Measurements from ENCODE around the gene VIPR2.

Gene VIPR2

GRCh38 chr7:159119026-159119741 is 25.5 kb downstream of the VIPR2 start:
- 91% methylated on average over 19 of the region's 19 CpGs for WGBS
- Histone ChIP-seq H3K9me3 (ENCODE audit: insufficient read depth, low read depth, low read length) (peaks cover 20% of the 10 kb centered on the region; the same call in 1 of the 2 replicates), H3K9ac (ENCODE audit: low read depth, low read length) (no peak overlapping the region), H3K36me3 (ENCODE audit: insufficient read depth, low read length) (no peaks in the 10 kb centered on the region), H3K27ac (ENCODE audit: low read depth, low read length) (no peak overlapping the region), H3K4me3 (ENCODE audit: low read length) (no peak overlapping the region), H3K27me3 (ENCODE audit: insufficient read depth, low read length) (no peaks in the 10 kb centered on the region), H3K4me1 (ENCODE audit: insufficient read depth, low read length) (peaks cover 1% of the 10 kb centered on the region; the same call in 1 of the 2 replicates)

GRCh38 chr7:159118623-159119022 is 26.0 kb downstream of the VIPR2 start:
- H3K4me1 ChIP-seq (ENCODE audit: insufficient read depth, low read length): peaks cover 7% of the 10 kb centered on the region; the same call in 1 of the 2 replicates
- no peak overlapping the region for H3K9ac ChIP-seq (ENCODE audit: low read depth, low read length)
- WGBS: 88% methylated on average over 10 of the region's 10 CpGs
- no peak overlapping the region for H3K4me3 ChIP-seq (ENCODE audit: low read length)
- no peak overlapping the region for H3K27ac ChIP-seq (ENCODE audit: low read depth, low read length)
- no peaks in the 10 kb centered on the region for H3K36me3 ChIP-seq (ENCODE audit: insufficient read depth, low read length)
- peaks cover 19% of the 10 kb centered on the region; the same call in 1 of the 2 replicates for H3K9me3 ChIP-seq (ENCODE audit: insufficient read depth, low read depth, low read length)
- H3K27me3 ChIP-seq (ENCODE audit: insufficient read depth, low read length): no peaks in the 10 kb centered on the region

GRCh38 chr7:159118197-159118595 is 26.5 kb downstream of the VIPR2 start:
- no peak overlapping the region for H3K4me3 ChIP-seq (ENCODE audit: low read length)
- WGBS: 86% methylated on average over 13 of the region's 13 CpGs
- H3K36me3 ChIP-seq (ENCODE audit: insufficient read depth, low read length): no peaks in the 10 kb centered on the region
- no peak overlapping the region for H3K27ac ChIP-seq (ENCODE audit: low read depth, low read length)
- no peak overlapping the region for H3K9ac ChIP-seq (ENCODE audit: low read depth, low read length)
- H3K9me3 ChIP-seq (ENCODE audit: insufficient read depth, low read depth, low read length): peaks cover 16% of the 10 kb centered on the region; the same call in 1 of the 2 replicates
- H3K27me3 ChIP-seq (ENCODE audit: insufficient read depth, low read length): no peaks in the 10 kb centered on the region
- peaks cover 8% of the 10 kb centered on the region; the same call in 1 of the 2 replicates for H3K4me1 ChIP-seq (ENCODE audit: insufficient read depth, low read length)

- no peaks in the 10 kb centered on the region for H3K36me3 ChIP-seq (ENCODE audit: insufficient read depth, low read length)
- WGBS: 82% methylated on average over 17 of the region's 17 CpGs
- H3K27ac ChIP-seq (ENCODE audit: low read depth, low read length): no peak overlapping the region
- no peak overlapping the region for H3K4me3 ChIP-seq (ENCODE audit: low read length)
- peaks cover 8% of the 10 kb centered on the region; the same call in 1 of the 2 replicates for H3K4me1 ChIP-seq (ENCODE audit: insufficient read depth, low read length)
- no peak overlapping the region for H3K9ac ChIP-seq (ENCODE audit: low read depth, low read length)
- H3K9me3 ChIP-seq (ENCODE audit: insufficient read depth, low read depth, low read length): peaks cover 16% of the 10 kb centered on the region; the same call in 1 of the 2 replicates
- no peaks in the 10 kb centered on the region for H3K27me3 ChIP-seq (ENCODE audit: insufficient read depth, low read length)
Observed at GRCh38 chr7:159117366-159118196, 27.1 kb downstream of the VIPR2 start.

GRCh38 chr7:159116581-159117339 is 27.9 kb downstream of the VIPR2 start:
- Histone ChIP-seq H3K4me3 (ENCODE audit: low read length) (no peak overlapping the region), H3K9ac (ENCODE audit: low read depth, low read length) (no peak overlapping the region), H3K27me3 (ENCODE audit: insufficient read depth, low read length) (no peaks in the 10 kb centered on the region), H3K9me3 (ENCODE audit: insufficient read depth, low read depth, low read length) (peaks cover 16% of the 10 kb centered on the region; the same call in 1 of the 2 replicates), H3K4me1 (ENCODE audit: insufficient read depth, low read length) (peaks cover 8% of the 10 kb centered on the region; the same call in 1 of the 2 replicates), H3K27ac (ENCODE audit: low read depth, low read length) (no peak overlapping the region), H3K36me3 (ENCODE audit: insufficient read depth, low read length) (no peaks in the 10 kb centered on the region)
- WGBS: 82% methylated on average over 16 of the region's 16 CpGs

GRCh38 chr7:159115601-159116501 is 28.8 kb downstream of the VIPR2 start:
- WGBS: 77% methylated on average over 19 of the region's 19 CpGs
- H3K27me3 ChIP-seq (ENCODE audit: insufficient read depth, low read length): no peaks in the 10 kb centered on the region
- H3K9ac ChIP-seq (ENCODE audit: low read depth, low read length): no peak overlapping the region; the same call in 1 of the 2 replicates
- no peak overlapping the region for H3K27ac ChIP-seq (ENCODE audit: low read depth, low read length)
- peaks cover 16% of the 10 kb centered on the region; the same call in 1 of the 2 replicates for H3K9me3 ChIP-seq (ENCODE audit: insufficient read depth, low read depth, low read length)
- no peaks in the 10 kb centered on the region for H3K36me3 ChIP-seq (ENCODE audit: insufficient read depth, low read length)
- no peak overlapping the region for H3K4me3 ChIP-seq (ENCODE audit: low read length)
- peaks cover 8% of the 10 kb centered on the region; the same call in 1 of the 2 replicates for H3K4me1 ChIP-seq (ENCODE audit: insufficient read depth, low read length)

- no peak overlapping the region for H3K27ac ChIP-seq (ENCODE audit: low read depth, low read length)
- WGBS: 92% methylated on average over 7 of the region's 7 CpGs
- H3K36me3 ChIP-seq (ENCODE audit: insufficient read depth, low read length): no peaks in the 10 kb centered on the region
- no peaks in the 10 kb centered on the region for H3K27me3 ChIP-seq (ENCODE audit: insufficient read depth, low read length)
- H3K4me1 ChIP-seq (ENCODE audit: insufficient read depth, low read length): peaks cover 8% of the 10 kb centered on the region; the same call in 1 of the 2 replicates
- H3K9ac ChIP-seq (ENCODE audit: low read depth, low read length): no peak overlapping the region
- peaks cover 18% of the 10 kb centered on the region; the same call in 1 of the 2 replicates for H3K9me3 ChIP-seq (ENCODE audit: insufficient read depth, low read depth, low read length)
- no peak overlapping the region for H3K4me3 ChIP-seq (ENCODE audit: low read length)
Observed at GRCh38 chr7:159114981-159115380, 29.7 kb downstream of the VIPR2 start.

GRCh38 chr7:159114096-159114495 is 30.6 kb downstream of the VIPR2 start:
- 63% methylated on average over 7 of the region's 7 CpGs for WGBS
- no peak overlapping the region for H3K9ac ChIP-seq (ENCODE audit: low read depth, low read length)
- H3K36me3 ChIP-seq (ENCODE audit: insufficient read depth, low read length): no peaks in the 10 kb centered on the region
- no peak overlapping the region for H3K27ac ChIP-seq (ENCODE audit: low read depth, low read length)
- no peaks in the 10 kb centered on the region for H3K27me3 ChIP-seq (ENCODE audit: insufficient read depth, low read length)
- H3K4me3 ChIP-seq (ENCODE audit: low read length): no peak overlapping the region
- peaks cover 15% of the 10 kb centered on the region; the same call in 1 of the 2 replicates for H3K9me3 ChIP-seq (ENCODE audit: insufficient read depth, low read depth, low read length)
- H3K4me1 ChIP-seq (ENCODE audit: insufficient read depth, low read length): peaks cover 8% of the 10 kb centered on the region; the same call in 1 of the 2 replicates

GRCh38 chr7:159113056-159113455 is 31.6 kb downstream of the VIPR2 start:
- H3K4me1 ChIP-seq (ENCODE audit: insufficient read depth, low read length): peaks cover 8% of the 10 kb centered on the region; the same call in 1 of the 2 replicates
- H3K27ac ChIP-seq (ENCODE audit: low read depth, low read length): no peak overlapping the region
- no peak overlapping the region for H3K4me3 ChIP-seq (ENCODE audit: low read length)
- no peaks in the 10 kb centered on the region for H3K27me3 ChIP-seq (ENCODE audit: insufficient read depth, low read length)
- no peak overlapping the region for H3K9ac ChIP-seq (ENCODE audit: low read depth, low read length)
- WGBS: 82% methylated on average over 8 of the region's 8 CpGs
- H3K9me3 ChIP-seq (ENCODE audit: insufficient read depth, low read depth, low read length): peaks cover 15% of the 10 kb centered on the region; the same call in 1 of the 2 replicates
- no peaks in the 10 kb centered on the region for H3K36me3 ChIP-seq (ENCODE audit: insufficient read depth, low read length)
